ENCODE data around the gene PTAFR. TPM values are rescaled to one million over a fixed set of nuclear protein-coding genes. Genes with fewer than 3 reads are reported as not detected.
A peak's percentile ranks its signal among the peaks of the same experiment; 100 is the strongest.

The PTAFR gene
- total RNA-seq, 2 donors from 2014 or later, result 0.12 to 0.46 TPM

- H3K27ac Mint-ChIP-seq, result no peak overlapping the region
- peaks cover 17% of the 10 kb centered on the region for H3K4me1 Mint-ChIP-seq (ENCODE audit: low read depth)
- no peaks in the 10 kb centered on the region for H3K27me3 Mint-ChIP-seq (ENCODE audit: low read depth)
- peaks cover 6 to 13% of the 10 kb centered on the region in 2 donors for H3K36me3 Mint-ChIP-seq (ENCODE audit: insufficient read depth in 2 of 2)
- H3K9me3 Mint-ChIP-seq, result peaks cover 0 to 4% of the 10 kb centered on the region in 2 donors
- DNase-seq (no peak), ATAC-seq (replicated peaks in 1 of 2) (peak; percentile 21 to 22)
- H3K4me3 Mint-ChIP-seq, result no peak overlapping the region
These were observed 17.2 kb upstream of the PTAFR start for GRCh38 chr1:28193701-28194161.

- Mint-ChIP-seq H3K9me3 (no peaks in the 10 kb centered on the region), H3K27me3 (ENCODE audit: low read depth) (no peaks in the 10 kb centered on the region), H3K4me1 (ENCODE audit: low read depth) (no peaks in the 10 kb centered on the region), H3K27ac (no peak overlapping the region), H3K36me3 (ENCODE audit: insufficient read depth in 2 of 2) (no peaks in the 10 kb centered on the region), H3K4me3 (no peak overlapping the region)
- DNase-seq, result no peak
- no peak for ATAC-seq (replicated peaks in 1 of 2)
These were observed 14.6 kb upstream of the PTAFR start for GRCh38 chr1:28190996-28191645.

DNA sequence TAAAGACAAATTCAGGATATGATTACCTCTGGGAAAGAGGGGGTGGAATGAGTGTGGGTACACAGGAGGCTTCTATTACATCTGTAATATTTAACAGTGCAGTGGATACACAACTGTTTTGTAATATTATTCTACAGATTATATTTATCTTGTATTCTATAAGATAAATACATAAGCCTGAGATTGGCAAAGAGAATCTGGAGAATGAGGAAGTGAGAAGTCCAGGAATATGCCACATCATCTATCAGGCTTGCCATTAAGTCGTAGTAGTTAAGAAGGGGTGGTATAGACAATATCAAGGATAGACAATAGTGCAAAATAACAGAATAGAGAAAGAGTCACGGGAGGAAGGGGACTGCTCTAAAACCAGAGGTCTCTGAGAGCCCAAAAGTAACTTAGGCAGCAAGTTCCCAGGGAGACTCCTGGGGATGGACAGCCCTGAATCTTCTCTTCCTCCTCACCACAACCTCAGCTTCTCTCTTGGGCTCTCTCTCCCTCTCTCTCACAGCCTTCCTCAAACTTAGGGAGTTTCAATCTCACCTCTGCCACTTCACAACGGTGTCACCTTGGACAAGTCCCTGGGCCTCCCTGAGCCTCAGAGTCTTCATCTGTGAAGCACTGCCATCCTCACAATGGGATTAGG lies 14.0 kb upstream of the PTAFR start:
- Mint-ChIP-seq H3K4me1 (ENCODE audit: low read depth) (no peaks in the 10 kb centered on the region), H3K27me3 (ENCODE audit: low read depth) (no peaks in the 10 kb centered on the region), H3K36me3 (ENCODE audit: insufficient read depth in 2 of 2) (no peaks in the 10 kb centered on the region), H3K9me3 (no peaks in the 10 kb centered on the region), H3K4me3 (no peak overlapping the region), H3K27ac (no peak overlapping the region)
- ATAC-seq (replicated peaks in 1 of 2), result no peak
- DNase-seq, result no peak

- H3K27me3 Mint-ChIP-seq (ENCODE audit: low read depth), result peaks cover 27% of the 10 kb centered on the region
- H3K36me3 Mint-ChIP-seq (ENCODE audit: insufficient read depth in 2 of 2), result peaks cover 3% of the 10 kb centered on the region in 2 donors
- ATAC-seq (replicated peaks in 1 of 2) (no peak), DNase-seq (no peak)
- H3K27ac Mint-ChIP-seq, result no peak overlapping the region
- no peak overlapping the region for H3K4me3 Mint-ChIP-seq
- H3K9me3 Mint-ChIP-seq, result no peaks in the 10 kb centered on the region
- peaks cover 10% of the 10 kb centered on the region for H3K4me1 Mint-ChIP-seq (ENCODE audit: low read depth)
These were observed 8.6 kb upstream of the PTAFR start for GRCh38 chr1:28185071-28185470.

DNA sequence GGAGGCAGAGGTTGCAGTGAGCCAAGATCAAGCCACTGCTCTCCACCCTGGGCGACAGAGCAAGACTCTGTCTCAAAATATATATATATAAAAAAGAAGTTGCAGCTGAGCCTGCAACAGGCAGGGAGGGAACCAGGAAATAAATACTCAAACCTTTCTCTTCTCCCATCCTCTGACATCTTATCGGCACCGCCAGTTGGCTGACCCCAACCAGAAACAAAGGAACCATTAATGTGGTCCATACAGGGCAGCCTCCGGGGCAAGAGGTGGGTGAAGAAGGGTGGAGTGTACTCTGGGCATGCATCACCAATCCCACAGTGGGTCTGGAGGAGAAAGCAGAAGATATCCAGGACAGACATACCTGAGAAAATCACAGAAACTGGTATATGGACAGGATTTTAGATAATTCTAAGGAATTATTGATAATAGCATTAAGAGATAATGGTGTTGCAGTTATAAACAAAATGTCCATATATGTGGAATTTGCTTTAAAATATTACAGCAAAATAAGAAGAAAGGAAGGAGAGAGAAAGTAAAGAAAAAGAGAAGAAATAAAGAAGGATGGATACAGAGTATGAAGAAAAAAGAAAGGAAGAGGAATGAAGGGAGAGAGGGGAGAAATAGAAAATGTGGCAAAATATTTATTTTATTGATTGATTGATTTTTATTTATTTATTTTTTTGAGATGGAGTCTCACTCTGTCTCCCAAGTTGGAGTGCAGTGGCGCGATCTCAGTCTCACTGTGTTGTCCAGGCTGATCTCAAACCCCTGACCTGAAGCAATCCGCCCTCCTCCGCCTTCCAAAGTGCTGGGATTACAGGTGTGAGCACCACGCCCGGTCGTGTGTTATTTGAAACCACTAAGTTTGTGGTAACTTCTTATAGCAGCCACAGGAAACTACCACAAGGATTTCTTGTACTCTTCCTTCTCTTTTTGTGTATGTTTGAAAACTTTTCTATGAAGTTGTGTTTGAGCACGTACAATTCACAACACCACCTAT lies 4.1 kb upstream of the PTAFR start:
- Mint-ChIP-seq H3K36me3 (ENCODE audit: insufficient read depth in 2 of 2) (peaks cover 3% of the 10 kb centered on the region in 2 donors), H3K9me3 (no peaks in the 10 kb centered on the region), H3K27me3 (ENCODE audit: low read depth) (peaks cover 67% of the 10 kb centered on the region), H3K4me3 (peak overlapping the region in 1 of 2 donors; percentile 42), H3K27ac (no peak overlapping the region), H3K4me1 (ENCODE audit: low read depth) (peaks cover 10% of the 10 kb centered on the region)
- DNase-seq (no peak), ATAC-seq (replicated peaks in 1 of 2) (no peak)

- DNase-seq (no peak), ATAC-seq (replicated peaks in 1 of 2) (no peak)
- Mint-ChIP-seq H3K4me1 (ENCODE audit: low read depth) (peaks cover 12% of the 10 kb centered on the region), H3K4me3 (no peak overlapping the region), H3K27ac (no peak overlapping the region), H3K9me3 (no peaks in the 10 kb centered on the region), H3K27me3 (ENCODE audit: low read depth) (peaks cover 71% of the 10 kb centered on the region), H3K36me3 (ENCODE audit: insufficient read depth in 2 of 2) (peaks cover 0 to 1% of the 10 kb centered on the region in 2 donors)
These were observed 2.4 kb upstream of the PTAFR start for GRCh38 chr1:28178690-28179485.

- DNase-seq (no peak), ATAC-seq (replicated peaks in 1 of 2) (no peak)
- peaks cover 87% of the 10 kb centered on the region for H3K27me3 Mint-ChIP-seq (ENCODE audit: low read depth)
- peaks cover 38% of the 10 kb centered on the region for H3K4me1 Mint-ChIP-seq (ENCODE audit: low read depth)
- no peaks in the 10 kb centered on the region for H3K9me3 Mint-ChIP-seq
- no peak overlapping the region for H3K27ac Mint-ChIP-seq
- no peak overlapping the region for H3K4me3 Mint-ChIP-seq
- H3K36me3 Mint-ChIP-seq (ENCODE audit: insufficient read depth in 2 of 2), result no peaks in the 10 kb centered on the region
These were observed 470 bp downstream of the PTAFR start for GRCh38 chr1:28175955-28176485.

DNA sequence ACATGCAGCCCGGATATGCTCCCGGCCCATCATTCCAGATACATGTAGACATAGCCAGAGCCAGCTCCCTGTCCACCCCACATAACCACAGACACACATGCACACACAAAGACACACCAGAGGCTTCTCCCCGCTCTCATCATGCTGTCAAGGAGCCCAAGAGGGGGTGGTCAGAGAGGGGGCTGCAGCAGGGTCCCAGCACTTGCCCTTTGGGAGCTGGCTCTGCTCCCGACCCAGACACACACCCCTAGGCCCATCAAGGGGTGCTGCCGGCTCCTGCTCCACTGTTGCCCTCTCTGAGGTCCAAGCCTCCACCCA lies 2.6 kb downstream of the PTAFR start:
- H3K9me3 Mint-ChIP-seq, result no peaks in the 10 kb centered on the region
- DNase-seq (no peak), ATAC-seq (replicated peaks in 1 of 2) (no peak)
- peaks cover 46% of the 10 kb centered on the region for H3K4me1 Mint-ChIP-seq (ENCODE audit: low read depth)
- H3K27ac Mint-ChIP-seq, result no peak overlapping the region
- no peak overlapping the region for H3K4me3 Mint-ChIP-seq
- H3K27me3 Mint-ChIP-seq (ENCODE audit: low read depth), result peaks cover 69% of the 10 kb centered on the region
- H3K36me3 Mint-ChIP-seq (ENCODE audit: insufficient read depth in 2 of 2), result no peaks in the 10 kb centered on the region

DNA sequence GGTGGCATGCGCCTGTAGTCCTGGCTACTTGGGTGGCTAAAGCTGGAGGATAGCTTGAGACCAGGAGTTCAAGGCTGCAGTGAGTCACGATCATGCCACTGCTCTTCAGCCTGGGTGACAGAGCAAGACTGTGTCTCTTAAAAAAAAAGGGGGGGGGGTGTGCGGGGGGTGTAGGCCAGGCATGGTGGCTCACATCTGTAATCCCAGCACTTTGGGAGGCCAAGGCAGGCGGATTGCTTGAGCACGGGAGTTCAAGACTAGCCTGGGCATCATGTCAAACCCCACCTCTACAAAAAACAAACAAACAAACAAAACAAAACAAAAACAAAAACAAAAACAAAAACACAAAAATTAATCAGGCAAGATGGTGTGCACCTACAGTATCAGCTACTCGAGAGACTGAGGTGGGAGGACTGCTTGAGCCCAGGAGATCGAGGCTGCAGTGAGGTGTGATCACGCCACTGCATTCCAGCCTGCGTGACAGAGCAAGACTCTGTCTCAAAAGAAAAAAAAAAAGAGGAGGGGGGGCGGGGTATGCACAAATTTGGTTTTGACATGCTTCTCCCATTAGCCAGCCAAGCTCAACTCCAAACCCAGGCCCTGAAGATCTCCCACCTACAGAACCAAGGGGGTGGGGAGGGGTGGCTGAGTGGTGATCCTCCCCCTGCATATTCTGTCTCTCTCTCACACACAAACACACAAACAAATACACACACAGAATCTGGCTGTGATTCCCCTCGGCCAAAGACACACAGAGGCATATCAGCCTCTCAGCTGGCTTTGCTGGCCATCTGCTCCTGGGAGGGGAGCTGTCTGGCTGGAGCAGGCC lies 3.1 kb downstream of the PTAFR start:
- ATAC-seq (replicated peaks in 1 of 2) (no peak), DNase-seq (no peak)
- Mint-ChIP-seq H3K27me3 (ENCODE audit: low read depth) (peaks cover 67% of the 10 kb centered on the region), H3K4me3 (no peak overlapping the region), H3K9me3 (no peaks in the 10 kb centered on the region), H3K27ac (no peak overlapping the region), H3K4me1 (ENCODE audit: low read depth) (peaks cover 51% of the 10 kb centered on the region), H3K36me3 (ENCODE audit: insufficient read depth in 2 of 2) (no peaks in the 10 kb centered on the region)

- DNase-seq (peak; percentile 50 to 65), ATAC-seq (replicated peaks in 1 of 2) (peak; percentile 46 to 51)
- H3K27ac Mint-ChIP-seq, result no peak overlapping the region
- H3K9me3 Mint-ChIP-seq, result no peaks in the 10 kb centered on the region
- peaks cover 68% of the 10 kb centered on the region for H3K27me3 Mint-ChIP-seq (ENCODE audit: low read depth)
- H3K4me3 Mint-ChIP-seq, result peak overlapping the region in 1 of 2 donors; percentile 29
- H3K36me3 Mint-ChIP-seq (ENCODE audit: insufficient read depth in 2 of 2), result no peaks in the 10 kb centered on the region
- peaks cover 55% of the 10 kb centered on the region for H3K4me1 Mint-ChIP-seq (ENCODE audit: low read depth)
These were observed 3.8 kb downstream of the PTAFR start for GRCh38 chr1:28172713-28173150.

DNA sequence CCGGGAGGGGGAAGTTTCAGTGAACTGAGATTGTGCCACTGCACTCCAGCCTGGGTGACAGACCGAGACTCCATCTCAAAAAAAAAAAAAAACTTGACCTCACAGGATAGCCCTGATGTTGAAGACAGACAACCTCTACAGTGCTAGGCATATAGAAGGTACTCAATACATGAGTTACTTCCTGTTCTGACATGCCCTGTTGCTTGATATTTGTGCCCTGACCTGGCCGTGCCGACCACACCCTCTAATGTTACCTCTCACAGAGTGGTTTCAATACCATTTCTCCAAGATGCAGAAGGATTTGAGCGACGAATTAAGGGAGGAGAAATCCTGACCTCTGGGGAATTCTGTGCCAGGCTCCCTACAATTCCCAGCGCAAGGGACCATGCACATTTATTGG lies 5.2 kb downstream of the PTAFR start:
- no peak overlapping the region for H3K27ac Mint-ChIP-seq
- no peaks in the 10 kb centered on the region for H3K9me3 Mint-ChIP-seq
- peaks cover 55% of the 10 kb centered on the region for H3K4me1 Mint-ChIP-seq (ENCODE audit: low read depth)
- ATAC-seq (replicated peaks in 1 of 2) (no peak), DNase-seq (no peak)
- no peaks in the 10 kb centered on the region for H3K36me3 Mint-ChIP-seq (ENCODE audit: insufficient read depth in 2 of 2)
- H3K4me3 Mint-ChIP-seq, result no peak overlapping the region
- H3K27me3 Mint-ChIP-seq (ENCODE audit: low read depth), result peaks cover 63% of the 10 kb centered on the region
